HepG2 (cell line): ENCODE measurements around the gene MAN2A2. TPM values are rescaled to one million over a fixed set of nuclear protein-coding genes. Genes with fewer than 3 reads are reported as not detected.

Experiments used
- ARNT ChIP-seq: fragments of 450-650 bp; IDR thresholded peaks from 2 replicates; pipeline ENCODE4 v1.6.1; 2017
- CCDC6 ChIP-seq: sonication (generic); formaldehyde crosslinking; IDR thresholded peaks from 2 replicates; pipeline ENCODE4 v1.8.1; 2022; ENCODE audit warnings: mild to moderate bottlenecking, missing genetic modification reagents, moderate library complexity
- EEA1 ChIP-seq: sonication (generic); formaldehyde crosslinking; IDR thresholded peaks from 2 replicates; pipeline ENCODE4 v1.5.1; 2020; ENCODE audit warnings: mild to moderate bottlenecking, missing genetic modification reagents, borderline replicate concordance
- GATA4 ChIP-seq: sonication (generic); IDR thresholded peaks from 2 replicates; pipeline ENCODE4 v1.6.1; 2016; ENCODE audit warnings: antibody characterized with exemption, low read depth, borderline replicate concordance
- MNT ChIP-seq: fragments of 450-650 bp; IDR thresholded peaks from 2 replicates; pipeline ENCODE4 v1.6.1; 2016
- MTF1 ChIP-seq: sonication (generic); formaldehyde crosslinking; IDR thresholded peaks from 2 replicates; pipeline ENCODE4 v1.5.0; 2020; ENCODE audit warnings: missing genetic modification reagents
- MZF1 ChIP-seq: sonication (generic); formaldehyde crosslinking; IDR thresholded peaks from 2 replicates; pipeline ENCODE4 v1.8.1; 2023; ENCODE audit warnings: mild to moderate bottlenecking, missing genetic modification reagents, borderline replicate concordance
- NFRKB ChIP-seq: fragments of 450-650 bp; IDR thresholded peaks from 2 replicates; pipeline ENCODE4 v1.6.1; 2017
- PAX8 ChIP-seq: sonication (generic); formaldehyde crosslinking; IDR thresholded peaks from 2 replicates; pipeline ENCODE4 v1.8.0; 2022; ENCODE audit warnings: mild to moderate bottlenecking, missing genetic modification reagents, borderline replicate concordance
- SALL2 ChIP-seq: sonication (generic); formaldehyde crosslinking; IDR thresholded peaks from 2 replicates; pipeline ENCODE4 v1.8.1; 2023; ENCODE audit warnings: mild to moderate bottlenecking, missing genetic modification reagents, inconsistent platforms
- TEAD2 ChIP-seq: sonication (generic); formaldehyde crosslinking; IDR thresholded peaks from 2 replicates; pipeline ENCODE4 v1.9.0; 2021; ENCODE audit warnings: missing genetic modification reagents
- ZBTB10 ChIP-seq: sonication (generic); formaldehyde crosslinking; IDR thresholded peaks from 2 replicates; pipeline ENCODE4 v1.4.0; 2020; ENCODE audit warnings: missing genetic modification reagents, borderline replicate concordance
- ZMYM2 ChIP-seq: sonication (generic); formaldehyde crosslinking; IDR thresholded peaks from 2 replicates; pipeline ENCODE4 v1.8.0; 2022; ENCODE audit warnings: mild to moderate bottlenecking, missing genetic modification reagents
- ZNF264 ChIP-seq: sonication (generic); formaldehyde crosslinking; IDR thresholded peaks from 2 replicates; pipeline ENCODE4 v1.4.0; 2020; ENCODE audit warnings: missing genetic modification reagents
- ZNF318 ChIP-seq: sonication (generic); formaldehyde crosslinking; IDR thresholded peaks from 2 replicates; pipeline ENCODE4 v1.4.0; 2020; ENCODE audit warnings: mild to moderate bottlenecking, missing genetic modification reagents
- ZNF44 ChIP-seq: sonication (generic); formaldehyde crosslinking; IDR thresholded peaks from 2 replicates; pipeline ENCODE4 v1.5.1; 2020; ENCODE audit warnings: mild to moderate bottlenecking, missing genetic modification reagents
- ZNF614 ChIP-seq: IDR thresholded peaks from 2 replicates; pipeline ENCODE4 v1.6.1; 2018; ENCODE audit warnings: missing biosample characterization, missing genetic modification reagents, inconsistent platforms, borderline replicate concordance
- ZNF7 ChIP-seq: IDR thresholded peaks from 2 replicates; pipeline ENCODE4 v1.6.1; 2016; ENCODE audit warnings: missing biosample characterization, missing genetic modification reagents
- polyA plus RNA-seq, 8 experiments: library from polyadenylated mRNA; depleted of rRNA in 3 of 8; stranded (reverse) in 7 of 8; unstranded in 1 of 8; fragments of >200 nt; fragmentation: Illumina TruSeq in 4 of 8; extraction: Trizol in 4 of 8; gene quantifications; 2 replicates each; pipeline versions ENCODE4 v1.2.1 to v1.2.3, GENCODE V29; 2011 to 2016; ENCODE audit warnings: low read depth in 4 of 8, missing spikeins in 1 of 8, mixed read lengths in 1 of 8; ENCODE audit not compliant: insufficient read depth in 1 of 8
- total RNA-seq, 5 experiments: library from RNA; depleted of rRNA; stranded (reverse); fragments of >200 nt; fragmentation: Illumina TruSeq; extraction: Trizol; gene quantifications; 2 replicates each; pipeline ENCODE4 v1.2.3, GENCODE V29; 2016; ENCODE audit warnings: low read depth in 1 of 5

Gene MAN2A2
- total and polyA plus RNA-seq, 2 of the 13 experiments (the other 11 are each of a cell fraction or from before 2014, with no cell fraction given) = 17.5 to 51.5 TPM

GRCh38 chr15:90893175-90894090 lies 9.7 kb upstream of the MAN2A2 start (continued):
- TF ChIP-seq ZNF318 (CRISPR knock-in tag) (no peak), ZNF614 (CRISPR knock-in tag) (no peak; the same call in 1 of the 2 replicates), SALL2 (CRISPR knock-in tag) (0 out of 2 replicates have a peak, but pooled peaks have one; percentile 37), ZNF44 (CRISPR knock-in tag) (no peak), ZMYM2 (CRISPR knock-in tag) (no peak), ZNF7 (CRISPR knock-in tag) (no peak), ZNF264 (CRISPR knock-in tag) (no peak), GATA4 (no peak), CCDC6 (0 out of 2 replicates have a peak, but pooled peaks have one; percentile 28), ZBTB10 (no peak), EEA1 (CRISPR knock-in tag) (no peak), ARNT (no peak), MNT (no peak), TEAD2 (no peak), MZF1 (CRISPR knock-in tag) (no peak), MTF1 (CRISPR knock-in tag) (no peak), NFRKB (no peak), PAX8 (CRISPR knock-in tag) (no peak)
